ENCODE measurements around the gene HAUS8.
"Not testable (repeated sequence)": the region's sequence is repeated elsewhere in the genome, so short reads cannot be mapped to it uniquely, and the experiment has no call there.

The HAUS8 gene

GRCh38 chr19:17109962-17110598 is 34.8 kb upstream of the HAUS8 start:
- H3K27ac ChIP-seq (ENCODE audit: low read depth, low read length), result no peak overlapping the region
- H3K4me3 ChIP-seq (ENCODE audit: low read length), result no peak overlapping the region
- H3K27me3 ChIP-seq (ENCODE audit: control insufficient read depth, insufficient read depth, low read length), result no peaks in the 10 kb centered on the region
- peaks cover 14% of the 10 kb centered on the region for H3K4me1 ChIP-seq (ENCODE audit: control insufficient read depth, insufficient read depth, low read length)
- no peak overlapping the region for H3K9ac ChIP-seq (ENCODE audit: low read length)
- H3K36me3 ChIP-seq (ENCODE audit: control insufficient read depth, insufficient read depth, low read length), result peaks cover 19% of the 10 kb centered on the region

DNA sequence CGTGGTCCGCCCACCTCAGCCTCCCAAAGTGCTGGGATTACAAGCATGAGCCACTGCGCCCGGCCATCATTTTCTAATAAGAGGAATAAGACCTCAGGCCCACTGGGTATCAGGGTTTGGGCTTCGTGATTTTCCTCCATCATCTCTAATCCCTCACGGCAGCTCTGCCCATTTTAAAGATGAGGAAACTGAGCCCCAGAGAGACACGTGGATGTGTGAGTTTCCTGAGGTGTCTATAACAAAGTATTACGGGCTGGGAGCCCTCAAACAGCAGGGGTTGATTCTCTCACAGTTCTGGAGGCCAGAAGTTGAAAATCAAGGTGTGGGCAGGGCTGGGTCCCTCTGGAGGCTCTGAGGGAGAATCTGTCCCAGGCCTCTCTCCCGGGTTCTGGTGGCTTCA is 34.0 kb upstream of the HAUS8 start:
- Histone ChIP-seq H3K9ac (ENCODE audit: low read length) (no peak overlapping the region), H3K4me1 (ENCODE audit: control insufficient read depth, insufficient read depth, low read length) (peaks cover 14% of the 10 kb centered on the region), H3K4me3 (ENCODE audit: low read length) (no peak overlapping the region), H3K27me3 (ENCODE audit: control insufficient read depth, insufficient read depth, low read length) (no peaks in the 10 kb centered on the region), H3K36me3 (ENCODE audit: control insufficient read depth, insufficient read depth, low read length) (peaks cover 19% of the 10 kb centered on the region), H3K27ac (ENCODE audit: low read depth, low read length) (no peak overlapping the region)

- Histone ChIP-seq H3K4me1 (ENCODE audit: control insufficient read depth, insufficient read depth, low read length) (peaks cover 14% of the 10 kb centered on the region), H3K27me3 (ENCODE audit: control insufficient read depth, insufficient read depth, low read length) (no peaks in the 10 kb centered on the region), H3K36me3 (ENCODE audit: control insufficient read depth, insufficient read depth, low read length) (peaks cover 24% of the 10 kb centered on the region), H3K4me3 (ENCODE audit: low read length) (peak overlapping the region; percentile 7), H3K27ac (ENCODE audit: low read depth, low read length) (peak overlapping the region; percentile 92), H3K9ac (ENCODE audit: low read length) (no peak overlapping the region)
These were observed 33.2 kb upstream of the HAUS8 start for GRCh38 chr19:17108453-17108784.

GRCh38 chr19:17107546-17108452 is 32.5 kb upstream of the HAUS8 start:
- H3K27ac ChIP-seq (ENCODE audit: low read depth, low read length), result peak overlapping the region; percentile 92
- H3K9ac ChIP-seq (ENCODE audit: low read length), result no peak overlapping the region
- peaks cover 30% of the 10 kb centered on the region for H3K36me3 ChIP-seq (ENCODE audit: control insufficient read depth, insufficient read depth, low read length)
- H3K4me1 ChIP-seq (ENCODE audit: control insufficient read depth, insufficient read depth, low read length), result peaks cover 14% of the 10 kb centered on the region
- H3K27me3 ChIP-seq (ENCODE audit: control insufficient read depth, insufficient read depth, low read length), result no peaks in the 10 kb centered on the region
- peak overlapping the region; percentile 7 for H3K4me3 ChIP-seq (ENCODE audit: low read length)

- Histone ChIP-seq H3K27ac (ENCODE audit: low read depth, low read length) (peak overlapping the region; percentile 92), H3K36me3 (ENCODE audit: control insufficient read depth, insufficient read depth, low read length) (peaks cover 32% of the 10 kb centered on the region), H3K4me1 (ENCODE audit: control insufficient read depth, insufficient read depth, low read length) (peaks cover 14% of the 10 kb centered on the region)
- not testable (repeated sequence) for H3K4me3 ChIP-seq (ENCODE audit: low read length); H3K27me3 ChIP-seq (ENCODE audit: control insufficient read depth, insufficient read depth, low read length); H3K9ac ChIP-seq (ENCODE audit: low read length)
These were observed 31.7 kb upstream of the HAUS8 start for GRCh38 chr19:17106964-17107363.

DNA sequence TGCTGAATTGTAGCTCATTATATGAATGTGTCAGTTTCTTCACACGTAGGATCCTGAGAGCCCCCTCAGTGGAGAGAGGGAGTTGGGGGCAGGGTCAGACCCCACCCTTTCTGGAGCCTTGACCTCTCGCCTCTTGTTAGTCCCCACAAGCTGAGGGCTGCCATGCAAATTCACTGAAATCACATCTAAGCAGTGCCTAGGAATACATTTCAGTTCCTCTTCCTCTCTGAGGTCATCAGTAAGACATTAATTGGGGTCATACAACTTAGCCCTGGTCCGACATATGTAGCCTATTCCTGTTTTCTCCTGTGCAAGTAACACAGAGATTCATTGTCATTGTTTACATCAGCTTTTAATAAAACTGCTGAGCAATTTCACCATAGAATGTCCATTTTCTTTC is 30.3 kb upstream of the HAUS8 start:
- no peak overlapping the region for H3K9ac ChIP-seq (ENCODE audit: low read length)
- no peak overlapping the region for H3K4me3 ChIP-seq (ENCODE audit: low read length)
- peaks cover 27% of the 10 kb centered on the region for H3K36me3 ChIP-seq (ENCODE audit: control insufficient read depth, insufficient read depth, low read length)
- H3K27me3 ChIP-seq (ENCODE audit: control insufficient read depth, insufficient read depth, low read length), result no peaks in the 10 kb centered on the region
- peaks cover 14% of the 10 kb centered on the region for H3K4me1 ChIP-seq (ENCODE audit: control insufficient read depth, insufficient read depth, low read length)
- no peak overlapping the region for H3K27ac ChIP-seq (ENCODE audit: low read depth, low read length)

DNA sequence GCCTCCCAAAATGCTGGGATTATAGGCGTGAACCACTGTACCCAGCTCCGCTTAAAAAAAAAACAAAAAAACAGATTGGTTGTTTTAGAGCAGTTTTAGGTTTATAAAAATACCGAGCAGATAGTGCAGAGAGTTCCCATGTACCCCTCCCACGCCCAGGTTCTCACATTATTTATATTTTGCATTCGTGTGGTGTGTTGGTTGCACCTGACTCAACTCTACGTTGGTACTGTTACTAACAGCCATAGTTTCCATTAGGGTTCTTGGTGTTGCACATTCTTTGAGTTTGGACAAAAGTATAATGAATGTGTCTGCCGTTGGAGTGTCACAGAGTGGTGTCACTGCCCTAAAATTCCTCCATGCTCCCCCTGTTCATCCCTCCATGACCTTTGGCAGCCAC is 29.4 kb upstream of the HAUS8 start:
- H3K4me3 ChIP-seq (ENCODE audit: low read length), result no peak overlapping the region
- no peaks in the 10 kb centered on the region for H3K27me3 ChIP-seq (ENCODE audit: control insufficient read depth, insufficient read depth, low read length)
- H3K9ac ChIP-seq (ENCODE audit: low read length), result no peak overlapping the region
- H3K27ac ChIP-seq (ENCODE audit: low read depth, low read length), result no peak overlapping the region
- peaks cover 27% of the 10 kb centered on the region for H3K36me3 ChIP-seq (ENCODE audit: control insufficient read depth, insufficient read depth, low read length)
- H3K4me1 ChIP-seq (ENCODE audit: control insufficient read depth, insufficient read depth, low read length), result peaks cover 14% of the 10 kb centered on the region

DNA sequence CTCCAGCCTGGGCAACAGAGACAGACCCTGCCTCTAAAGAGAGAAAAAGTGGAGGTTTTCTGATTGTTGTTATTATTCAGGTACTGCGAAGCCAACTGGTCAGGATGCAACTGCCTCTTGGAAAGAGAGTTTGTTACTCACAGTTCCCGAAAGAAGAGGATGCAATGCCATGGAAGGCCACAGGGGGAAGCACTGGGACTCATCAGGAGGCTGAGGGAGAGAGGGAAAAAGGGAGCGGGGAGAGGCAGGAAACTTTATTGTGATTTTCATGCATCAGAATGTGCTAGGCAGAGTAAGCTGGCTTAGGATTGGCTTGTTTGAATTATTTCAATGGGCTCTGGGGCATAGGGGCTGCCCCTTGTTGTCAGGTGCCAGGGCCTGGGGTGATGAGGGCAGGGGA is 27.9 kb upstream of the HAUS8 start:
- no peak overlapping the region for H3K9ac ChIP-seq (ENCODE audit: low read length)
- no peak overlapping the region for H3K27ac ChIP-seq (ENCODE audit: low read depth, low read length)
- no peak overlapping the region for H3K4me3 ChIP-seq (ENCODE audit: low read length)
- H3K4me1 ChIP-seq (ENCODE audit: control insufficient read depth, insufficient read depth, low read length), result peaks cover 10% of the 10 kb centered on the region
- no peaks in the 10 kb centered on the region for H3K27me3 ChIP-seq (ENCODE audit: control insufficient read depth, insufficient read depth, low read length)
- H3K36me3 ChIP-seq (ENCODE audit: control insufficient read depth, insufficient read depth, low read length), result peaks cover 24% of the 10 kb centered on the region

DNA sequence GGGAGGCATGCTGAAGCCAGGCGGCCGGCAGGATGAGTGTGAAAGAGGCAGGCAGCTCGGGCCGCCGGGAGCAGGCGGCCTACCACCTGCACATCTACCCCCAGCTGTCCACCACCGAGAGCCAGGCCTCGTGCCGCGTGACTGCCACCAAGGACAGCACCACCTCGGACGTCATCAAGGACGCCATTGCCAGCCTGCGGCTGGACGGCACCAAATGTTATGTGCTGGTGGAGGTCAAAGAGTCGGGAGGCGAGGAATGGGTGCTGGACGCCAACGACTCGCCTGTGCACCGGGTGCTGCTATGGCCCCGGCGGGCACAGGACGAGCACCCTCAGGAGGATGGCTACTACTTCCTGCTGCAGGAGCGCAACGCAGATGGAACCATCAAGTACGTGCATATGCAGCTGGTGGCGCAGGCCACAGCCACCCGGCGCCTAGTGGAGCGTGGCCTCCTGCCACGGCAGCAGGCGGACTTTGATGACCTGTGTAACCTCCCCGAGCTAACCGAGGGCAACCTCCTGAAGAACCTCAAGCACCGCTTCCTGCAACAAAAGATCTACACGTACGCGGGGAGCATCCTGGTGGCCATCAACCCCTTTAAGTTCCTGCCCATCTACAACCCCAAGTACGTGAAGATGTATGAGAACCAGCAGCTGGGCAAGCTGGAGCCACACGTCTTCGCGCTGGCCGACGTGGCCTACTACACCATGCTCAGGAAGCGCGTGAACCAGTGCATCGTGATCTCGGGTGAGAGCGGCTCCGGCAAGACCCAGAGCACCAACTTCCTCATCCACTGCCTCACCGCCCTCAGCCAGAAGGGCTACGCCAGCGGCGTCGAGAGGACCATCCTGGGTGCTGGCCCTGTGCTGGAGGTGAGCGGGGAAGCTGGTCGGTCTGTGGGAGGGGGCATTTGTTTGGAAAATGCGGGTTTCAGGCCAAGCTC is 26.7 kb upstream of the HAUS8 start:
- Histone ChIP-seq H3K4me1 (ENCODE audit: control insufficient read depth, insufficient read depth, low read length) (peaks cover 4% of the 10 kb centered on the region), H3K9ac (ENCODE audit: low read length) (no peak overlapping the region), H3K4me3 (ENCODE audit: low read length) (no peak overlapping the region), H3K27me3 (ENCODE audit: control insufficient read depth, insufficient read depth, low read length) (no peaks in the 10 kb centered on the region), H3K36me3 (ENCODE audit: control insufficient read depth, insufficient read depth, low read length) (peaks cover 24% of the 10 kb centered on the region), H3K27ac (ENCODE audit: low read depth, low read length) (no peak overlapping the region)

- no peak overlapping the region for H3K27ac ChIP-seq (ENCODE audit: low read depth, low read length)
- H3K9ac ChIP-seq (ENCODE audit: low read length), result no peak overlapping the region
- peaks cover 15% of the 10 kb centered on the region for H3K36me3 ChIP-seq (ENCODE audit: control insufficient read depth, insufficient read depth, low read length)
- H3K27me3 ChIP-seq (ENCODE audit: control insufficient read depth, insufficient read depth, low read length), result no peaks in the 10 kb centered on the region
- no peak overlapping the region for H3K4me3 ChIP-seq (ENCODE audit: low read length)
- peaks cover 4% of the 10 kb centered on the region for H3K4me1 ChIP-seq (ENCODE audit: control insufficient read depth, insufficient read depth, low read length)
These were observed 23.1 kb upstream of the HAUS8 start for GRCh38 chr19:17098326-17098725.

GRCh38 chr19:17097593-17098126 is 22.4 kb upstream of the HAUS8 start:
- Histone ChIP-seq H3K27me3 (ENCODE audit: control insufficient read depth, insufficient read depth, low read length) (no peaks in the 10 kb centered on the region), H3K27ac (ENCODE audit: low read depth, low read length) (peak overlapping the region; percentile 21), H3K9ac (ENCODE audit: low read length) (no peak overlapping the region), H3K4me3 (ENCODE audit: low read length) (no peak overlapping the region), H3K4me1 (ENCODE audit: control insufficient read depth, insufficient read depth, low read length) (peaks cover 4% of the 10 kb centered on the region), H3K36me3 (ENCODE audit: control insufficient read depth, insufficient read depth, low read length) (peaks cover 10% of the 10 kb centered on the region)
